IMR-90 (cell line): ENCODE data around the gene HDAC6.

ENCODE experiments used
- BHLHE40 ChIP-seq: fragments of 150-350 bp; IDR thresholded peaks from 2 replicates; pipeline ENCODE4 v1.6.1; 2016; ENCODE audit warnings: mild to moderate bottlenecking, low read depth, low read length
- CHD1 ChIP-seq: IDR thresholded peaks from 2 replicates; pipeline ENCODE4 v1.6.1; 2012; ENCODE audit warnings: low read depth, low read length, improper control_type of control experiment
- FOS ChIP-seq: fragments of 150-350 bp; IDR thresholded peaks from 2 replicates; pipeline ENCODE4 v1.6.1; 2016; ENCODE audit warnings: low read depth, low read length
- MAZ ChIP-seq: IDR thresholded peaks from 2 replicates; pipeline ENCODE4 v1.6.1; 2012; ENCODE audit warnings: low read depth, mild to moderate bottlenecking, low read length, improper control_type of control experiment, moderate library complexity, borderline replicate concordance
- POLR2A ChIP-seq: IDR thresholded peaks from 2 replicates; pipeline ENCODE4 v1.6.1; 2012; ENCODE audit warnings: mild to moderate bottlenecking, low read depth, low read length
- TF ChIP-seq, protein P1 (sequence below): conservative IDR thresholded peaks from 2 replicates; pipeline ENCODE4 v1.5.1; 2012; ENCODE audit warnings: mild to moderate bottlenecking, low read depth, low read length, improper control_type of control experiment
- TF ChIP-seq, protein P2 (sequence below): fragments of 150-350 bp; IDR thresholded peaks from 2 replicates; pipeline ENCODE4 v1.6.1; 2016; ENCODE audit warnings: low read depth, mild to moderate bottlenecking, low read length, moderate library complexity, borderline replicate concordance

DNA sequence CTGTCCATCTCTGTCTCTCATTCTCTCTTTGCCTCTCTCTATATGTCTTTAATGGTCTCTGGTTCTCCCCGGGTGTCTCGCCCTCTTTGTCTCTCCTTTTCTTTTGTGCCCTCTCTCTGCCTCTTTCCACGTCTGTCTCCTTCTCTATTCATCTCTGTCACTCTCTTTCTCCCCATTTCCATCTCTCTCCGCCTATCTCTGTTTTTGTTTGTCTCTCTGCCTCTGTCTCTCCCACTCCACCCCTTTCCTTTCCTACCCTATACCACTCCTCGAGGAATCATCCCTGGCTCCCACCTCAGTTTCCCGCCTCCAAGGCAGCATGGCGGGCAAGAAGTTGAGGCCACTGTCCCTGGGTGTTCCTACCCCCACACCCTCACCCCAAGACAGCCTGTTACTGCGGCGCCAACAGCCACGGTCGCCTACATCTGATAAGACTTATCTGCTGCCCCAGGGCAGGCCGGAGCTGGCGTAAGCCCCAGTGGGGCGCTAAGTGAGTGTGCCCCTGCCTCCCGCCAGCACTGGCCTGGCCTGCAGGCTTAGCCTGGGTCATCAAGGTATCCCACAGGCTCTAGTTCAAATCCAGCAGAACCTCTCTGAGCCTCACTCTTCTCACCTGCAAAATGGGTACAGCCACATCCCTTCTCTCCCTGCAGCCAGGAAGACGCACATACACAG lies 16.2 kb upstream of the HDAC6 start:
- TF ChIP-seq, protein P1, sequence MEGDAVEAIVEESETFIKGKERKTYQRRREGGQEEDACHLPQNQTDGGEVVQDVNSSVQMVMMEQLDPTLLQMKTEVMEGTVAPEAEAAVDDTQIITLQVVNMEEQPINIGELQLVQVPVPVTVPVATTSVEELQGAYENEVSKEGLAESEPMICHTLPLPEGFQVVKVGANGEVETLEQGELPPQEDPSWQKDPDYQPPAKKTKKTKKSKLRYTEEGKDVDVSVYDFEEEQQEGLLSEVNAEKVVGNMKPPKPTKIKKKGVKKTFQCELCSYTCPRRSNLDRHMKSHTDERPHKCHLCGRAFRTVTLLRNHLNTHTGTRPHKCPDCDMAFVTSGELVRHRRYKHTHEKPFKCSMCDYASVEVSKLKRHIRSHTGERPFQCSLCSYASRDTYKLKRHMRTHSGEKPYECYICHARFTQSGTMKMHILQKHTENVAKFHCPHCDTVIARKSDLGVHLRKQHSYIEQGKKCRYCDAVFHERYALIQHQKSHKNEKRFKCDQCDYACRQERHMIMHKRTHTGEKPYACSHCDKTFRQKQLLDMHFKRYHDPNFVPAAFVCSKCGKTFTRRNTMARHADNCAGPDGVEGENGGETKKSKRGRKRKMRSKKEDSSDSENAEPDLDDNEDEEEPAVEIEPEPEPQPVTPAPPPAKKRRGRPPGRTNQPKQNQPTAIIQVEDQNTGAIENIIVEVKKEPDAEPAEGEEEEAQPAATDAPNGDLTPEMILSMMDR, result no peak
- TF ChIP-seq, protein P2, sequence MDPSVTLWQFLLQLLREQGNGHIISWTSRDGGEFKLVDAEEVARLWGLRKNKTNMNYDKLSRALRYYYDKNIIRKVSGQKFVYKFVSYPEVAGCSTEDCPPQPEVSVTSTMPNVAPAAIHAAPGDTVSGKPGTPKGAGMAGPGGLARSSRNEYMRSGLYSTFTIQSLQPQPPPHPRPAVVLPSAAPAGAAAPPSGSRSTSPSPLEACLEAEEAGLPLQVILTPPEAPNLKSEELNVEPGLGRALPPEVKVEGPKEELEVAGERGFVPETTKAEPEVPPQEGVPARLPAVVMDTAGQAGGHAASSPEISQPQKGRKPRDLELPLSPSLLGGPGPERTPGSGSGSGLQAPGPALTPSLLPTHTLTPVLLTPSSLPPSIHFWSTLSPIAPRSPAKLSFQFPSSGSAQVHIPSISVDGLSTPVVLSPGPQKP, result no peak
- TF ChIP-seq MAZ (no peak), POLR2A (no peak), CHD1 (no peak), BHLHE40 (no peak), FOS (no peak)
